GM18508 (cell line): ENCODE results near the gene FARP2.

Source experiments
- ATAC-seq: cut with Tn5 transposase; IDR thresholded peaks from one replicate; pipeline ENCODE4 v1.9.1; 2021; ENCODE audit warnings: moderate number of reproducible peaks; ENCODE audit not compliant: insufficient read depth, unreplicated experiment

Gene FARP2

GRCh38 chr2:241540771-241541561, 184.9 kb downstream of the FARP2 start:
- no peak for ATAC-seq

- no peak for ATAC-seq
These were observed 185.6 kb downstream of the FARP2 start for GRCh38 chr2:241541564-241542277.

- ATAC-seq = no peak
These were observed 186.2 kb downstream of the FARP2 start for GRCh38 chr2:241542278-241542605.
